ENCODE measurements around the gene AEBP2. TPM values are rescaled to one million over a fixed set of nuclear protein-coding genes. Genes with fewer than 3 reads are reported as not detected.

AEBP2 gene
- total and polyA plus RNA-seq, 2 of the 8 experiments (the other 6 are each of a cell fraction or from before 2014, with no cell fraction given): 13.6 to 61.4 TPM

DNA sequence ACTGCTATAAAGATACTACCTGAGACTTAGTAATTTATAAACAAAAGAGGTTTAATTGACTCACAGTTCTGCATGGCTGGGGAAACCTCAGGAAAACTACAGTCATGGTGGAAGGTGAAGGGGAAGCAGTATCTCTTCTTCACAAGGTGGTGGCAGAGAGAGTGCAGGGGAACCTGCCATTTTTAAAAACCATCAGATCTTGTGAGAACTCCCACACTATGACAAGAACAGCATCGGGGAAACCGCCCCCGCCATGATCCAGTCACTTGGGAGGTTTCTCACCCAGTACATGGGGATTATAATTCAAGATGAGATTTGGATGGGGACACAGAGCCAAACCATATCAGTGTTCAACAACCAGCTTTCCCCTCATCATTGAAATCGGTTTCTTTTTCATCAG lies 49.9 kb downstream of the AEBP2 start:
- Histone ChIP-seq H3K27ac (ENCODE audit: low read depth, low read length) (no peak overlapping the region), H2BK120ac (replicated peaks; ENCODE audit: low read depth, low read length) (no peak overlapping the region), H2BK12ac (ENCODE audit: low read depth, low read length) (no peak overlapping the region), H2BK5ac (ENCODE audit: low read depth, low read length) (no peak overlapping the region), H3K9ac (replicated peaks in 1 of 4; ENCODE audit: extremely low read depth in 1 of 4, low read depth in 3 of 4, low read length in 3 of 4) (no peak overlapping the region), H3K23me2 (ENCODE audit: low read depth, low read length) (no peaks in the 10 kb centered on the region), H3K23ac (ENCODE audit: insufficient read length) (no peak overlapping the region), H2AK5ac (ENCODE audit: low read depth, low read length) (no peak overlapping the region), H3K4ac (replicated peaks; ENCODE audit: insufficient read length, low read depth, low read length) (no peak overlapping the region), H3K56ac (replicated peaks; ENCODE audit: insufficient read length, low read depth, low read length) (no peak overlapping the region), H2BK15ac (ENCODE audit: low read length) (no peak overlapping the region), H4K20me1 (replicated peaks in 1 of 2; ENCODE audit: control insufficient read depth in 1 of 2, insufficient read depth in 2 of 2, low read length in 2 of 2) (peaks cover 13 to 17% of the 10 kb centered on the region in 2 experiments), H3K27me3 (replicated peaks in 1 of 4; ENCODE audit: control insufficient read depth in 3 of 4, extremely low read depth in 1 of 4, insufficient read depth in 3 of 4, low read length in 3 of 4) (no peaks in the 10 kb centered on the region), H2AFZ (ENCODE audit: low read length) (no peak overlapping the region), H3K14ac (ENCODE audit: insufficient read length) (no peak overlapping the region), H4K8ac (ENCODE audit: extremely low read depth, insufficient read depth, low read length) (no peak overlapping the region), H3K36me3 (ENCODE audit: control insufficient read depth in 2 of 4, insufficient read depth in 4 of 4, low read length in 3 of 4) (peaks cover 0 to 21% (median 7%) of the 10 kb centered on the region in 4 experiments; a peak in 5 of 8 replicates), H3K9me3 (ENCODE audit: insufficient read depth in 2 of 2, low read depth in 1 of 2, low read length in 1 of 2) (no peaks in the 10 kb centered on the region), H3K4me1 (replicated peaks in 1 of 4; ENCODE audit: control insufficient read depth in 3 of 4, insufficient read depth in 4 of 4, low read length in 3 of 4) (peaks cover 0 to 5% (median 0%) of the 10 kb centered on the region in 4 experiments; a peak in 2 of 7 replicates), H4K91ac (replicated peaks; ENCODE audit: insufficient read length, low read length) (no peak overlapping the region), H2BK20ac (ENCODE audit: low read length) (no peak overlapping the region), H4K5ac (ENCODE audit: insufficient read length, low read depth, low read length) (no peak overlapping the region), H3K79me2 (ENCODE audit: control insufficient read depth in 1 of 2, insufficient read depth in 2 of 2, low read length in 2 of 2) (peaks cover 11 to 98% of the 10 kb centered on the region in 2 experiments), H3K18ac (ENCODE audit: extremely low read depth, low read length) (no peak overlapping the region), H3K4me2 (ENCODE audit: insufficient read depth in 1 of 2, low read depth in 2 of 2, low read length in 2 of 2) (no peak overlapping the region), H3K4me3 (ENCODE audit: extremely low read depth in 1 of 4, insufficient read depth in 2 of 4, low read depth in 3 of 4, low read length in 4 of 4) (no peak overlapping the region), H3K79me1 (ENCODE audit: low read depth, low read length) (no peaks in the 10 kb centered on the region; the same call in none of the 2 replicates)
- FAIRE-seq (no peak), DNase-seq (ENCODE audit: low read depth in 1 of 2, low spot score in 2 of 2) (no peak)
- 99% methylated on average over 4 of the region's 4 CpGs; no CpG with 5 or more reads in 1 of the 2 experiments for WGBS, 2 experiments (ENCODE audit: extremely low coverage in 1 of 2, insufficient coverage in 1 of 2, insufficient read length in 1 of 2, insufficient replicate concordance in 2 of 2, low coverage in 1 of 2, low lambda C conversion rate in 2 of 2, missing lambda C conversion rate in 1 of 2)
- POLR2A ChIA-PET (ENCODE audit: partially characterized antibody): interaction anchor here (1.3 kb wide), 2 partner anchors 22 to 31 kb away, joined by 3 read pairs; no protein-coding TSS in a partner anchor
- CTCF ChIA-PET (ENCODE audit: partially characterized antibody): no interaction called here
- TF ChIP-seq ASH2L (IDR thresholded peaks at IDR 0.05; ENCODE audit: low read length) (no peak), MAFK (IDR thresholded peaks at IDR 0.05; ENCODE audit: low read depth, low read length) (no peak), SIRT6 (IDR thresholded peaks at IDR 0.05; ENCODE audit: low read length) (no peak), RFX5 (IDR thresholded peaks at IDR 0.05; ENCODE audit: borderline replicate concordance, low read depth, low read length) (no peak), EP300 (IDR thresholded peaks at IDR 0.05; ENCODE audit: borderline replicate concordance in 1 of 2, low read depth in 2 of 2, low read length in 2 of 2) (no peak), ZNF274 (IDR thresholded peaks at IDR 0.05; ENCODE audit: borderline replicate concordance, extremely low read depth, low read length) (no peak), SAP30 (IDR thresholded peaks at IDR 0.05; ENCODE audit: insufficient read depth, insufficient replicate concordance, low read length) (no peak), JUND (IDR thresholded peaks at IDR 0.05; ENCODE audit: low read length) (no peak), SP4 (IDR thresholded peaks at IDR 0.05; ENCODE audit: low read length) (no peak), POLR2AphosphoS5 (IDR thresholded peaks at IDR 0.05; ENCODE audit: low read depth, low read length) (no peak)
- TF ChIP-seq, protein P1, sequence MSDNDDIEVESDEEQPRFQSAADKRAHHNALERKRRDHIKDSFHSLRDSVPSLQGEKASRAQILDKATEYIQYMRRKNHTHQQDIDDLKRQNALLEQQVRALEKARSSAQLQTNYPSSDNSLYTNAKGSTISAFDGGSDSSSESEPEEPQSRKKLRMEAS (IDR thresholded peaks at IDR 0.05): no peak
- TF ChIP-seq, protein P2, sequence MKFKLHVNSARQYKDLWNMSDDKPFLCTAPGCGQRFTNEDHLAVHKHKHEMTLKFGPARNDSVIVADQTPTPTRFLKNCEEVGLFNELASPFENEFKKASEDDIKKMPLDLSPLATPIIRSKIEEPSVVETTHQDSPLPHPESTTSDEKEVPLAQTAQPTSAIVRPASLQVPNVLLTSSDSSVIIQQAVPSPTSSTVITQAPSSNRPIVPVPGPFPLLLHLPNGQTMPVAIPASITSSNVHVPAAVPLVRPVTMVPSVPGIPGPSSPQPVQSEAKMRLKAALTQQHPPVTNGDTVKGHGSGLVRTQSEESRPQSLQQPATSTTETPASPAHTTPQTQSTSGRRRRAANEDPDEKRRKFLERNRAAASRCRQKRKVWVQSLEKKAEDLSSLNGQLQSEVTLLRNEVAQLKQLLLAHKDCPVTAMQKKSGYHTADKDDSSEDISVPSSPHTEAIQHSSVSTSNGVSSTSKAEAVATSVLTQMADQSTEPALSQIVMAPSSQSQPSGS (IDR thresholded peaks at IDR 0.05; ENCODE audit: low read length): no peak

Data from H1 (cell line).